HepG2 (cell line): ENCODE results near the gene APLP1. TPM values are rescaled to one million over a fixed set of nuclear protein-coding genes. Genes with fewer than 3 reads are reported as not detected.
A peak's percentile ranks its signal among the peaks of the same experiment; 100 is the strongest.

Experiments used
- AFF4 ChIP-seq: sonication (generic); formaldehyde crosslinking; IDR thresholded peaks from 2 replicates; pipeline ENCODE4 v1.4.0; 2020; ENCODE audit warnings: missing genetic modification reagents
- CSRNP2 ChIP-seq: sonication (generic); formaldehyde crosslinking; conservative IDR thresholded peaks from 2 replicates; pipeline ENCODE4 v1.8.0; 2022; ENCODE audit warnings: low read depth, missing genetic modification reagents
- FOXA1 ChIP-seq, 2 experiments: fragments of 450-650 bp in 1 of 2; sonication (generic) in 1 of 2; formaldehyde crosslinking in 1 of 2; IDR thresholded peaks; 2 replicates each; pipeline versions ENCODE4 v1.4.0 to v1.6.1; 2016 to 2020; ENCODE audit warnings: missing genetic modification reagents in 1 of 2
- HNF1A ChIP-seq, 2 experiments: sonication (generic) in 1 of 2; formaldehyde crosslinking in 1 of 2; IDR thresholded peaks; 2 replicates each; pipeline versions ENCODE4 v1.4.0 to v1.6.1; 2016 to 2020; ENCODE audit warnings: borderline replicate concordance in 1 of 2, low read depth in 1 of 2, mild to moderate bottlenecking in 1 of 2, missing genetic modification reagents in 1 of 2
- KLF13 ChIP-seq: sonication (generic); formaldehyde crosslinking; IDR thresholded peaks from 2 replicates; pipeline ENCODE4 v1.4.0; 2020; ENCODE audit warnings: mild to moderate bottlenecking, missing genetic modification reagents
- SYNCRIP ChIP-seq: fragments of 200-400 bp; formaldehyde crosslinking; IDR thresholded peaks from 2 replicates; pipeline ENCODE4 v1.6.1; 2018; ENCODE audit warnings: mild to moderate bottlenecking, low read depth, low read length; ENCODE audit not compliant: insufficient read depth
- ZBTB44 ChIP-seq: sonication (generic); formaldehyde crosslinking; IDR thresholded peaks from 2 replicates; pipeline ENCODE4 v1.4.0; 2020; ENCODE audit warnings: missing genetic modification reagents
- ZBTB46 ChIP-seq: sonication (generic); formaldehyde crosslinking; IDR thresholded peaks from 2 replicates; pipeline ENCODE4 v1.4.0; 2020; ENCODE audit warnings: mild to moderate bottlenecking, missing genetic modification reagents, borderline replicate concordance
- ZKSCAN8 ChIP-seq: IDR thresholded peaks from 2 replicates; pipeline ENCODE4 v1.6.1; 2016; ENCODE audit warnings: borderline replicate concordance, missing genetic modification reagents, missing compliant biosample characterization
- ZNF17 ChIP-seq: sonication (generic); formaldehyde crosslinking; IDR thresholded peaks from 2 replicates; pipeline ENCODE4 v1.5.0; 2020; ENCODE audit warnings: mild to moderate bottlenecking, missing genetic modification reagents
- ZNF597 ChIP-seq: sonication (generic); formaldehyde crosslinking; IDR thresholded peaks from 2 replicates; pipeline ENCODE4 v1.5.0; 2020; ENCODE audit warnings: missing genetic modification reagents
- ZNF776 ChIP-seq: sonication (generic); formaldehyde crosslinking; IDR thresholded peaks from 2 replicates; pipeline ENCODE4 v1.4.0; 2020; ENCODE audit warnings: mild to moderate bottlenecking, missing genetic modification reagents
- polyA plus RNA-seq, 8 experiments: library from polyadenylated mRNA; depleted of rRNA in 3 of 8; stranded (reverse) in 7 of 8; unstranded in 1 of 8; fragments of >200 nt; fragmentation: Illumina TruSeq in 4 of 8; extraction: Trizol in 4 of 8; gene quantifications; 2 replicates each; pipeline versions ENCODE4 v1.2.1 to v1.2.3, GENCODE V29; 2011 to 2016; ENCODE audit warnings: low read depth in 4 of 8, missing spikeins in 1 of 8, mixed read lengths in 1 of 8; ENCODE audit not compliant: insufficient read depth in 1 of 8
- total RNA-seq, 5 experiments: library from RNA; depleted of rRNA; stranded (reverse); fragments of >200 nt; fragmentation: Illumina TruSeq; extraction: Trizol; gene quantifications; 2 replicates each; pipeline ENCODE4 v1.2.3, GENCODE V29; 2016; ENCODE audit warnings: low read depth in 1 of 5

Gene APLP1
- total and polyA plus RNA-seq, 2 of the 13 experiments (the other 11 are each of a cell fraction or from before 2014, with no cell fraction given), result 2.0 to 2.9 TPM

DNA sequence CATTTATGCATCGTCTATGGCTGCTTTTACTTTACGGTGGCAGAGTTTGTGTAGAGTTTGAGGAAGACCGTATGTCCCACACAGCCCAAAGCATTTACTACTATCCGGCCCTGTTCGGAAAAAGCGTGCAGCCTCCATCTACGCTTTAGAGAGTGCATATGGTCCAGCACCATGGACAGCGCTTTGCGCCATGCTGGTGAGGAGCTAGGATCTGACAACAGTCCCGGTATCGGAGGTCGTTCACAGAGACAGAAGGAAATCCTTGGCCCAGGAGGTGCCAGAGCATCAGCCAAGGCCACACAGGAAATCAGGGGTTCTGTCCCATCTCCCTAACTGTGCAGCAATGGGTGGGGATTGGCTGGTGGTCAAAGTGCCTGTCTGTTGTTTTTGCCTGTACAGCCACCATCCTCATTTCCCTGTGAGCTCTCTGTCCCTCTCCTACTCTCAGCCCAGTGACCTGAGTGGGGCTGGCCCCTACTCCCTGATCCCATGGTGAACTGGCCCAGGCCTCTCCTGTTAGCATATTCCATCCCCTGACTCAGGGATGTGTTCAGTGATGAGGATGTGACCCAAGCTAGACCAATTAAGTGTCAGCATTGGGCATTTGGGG, 39.6 kb upstream of the APLP1 start (continued):
- peak; percentile 71; the same call in 1 of the 2 replicates for TF ChIP-seq ZNF17 (CRISPR knock-in tag)
- TF ChIP-seq SYNCRIP, result no peak
- 0 out of 2 replicates have a peak, but pooled peaks have one; percentile 63 for TF ChIP-seq AFF4
- 0 out of 2 replicates have a peak, but pooled peaks have one; percentile 54 for TF ChIP-seq CSRNP2 (CRISPR knock-in tag)
- no peak for TF ChIP-seq ZBTB46 (CRISPR knock-in tag)
- no peak for TF ChIP-seq ZNF597 (CRISPR knock-in tag)
- TF ChIP-seq ZBTB44 (CRISPR knock-in tag), result peak; percentile 98
- TF ChIP-seq FOXA1 (IDR thresholded peaks at IDR 0.05), result no peak
- TF ChIP-seq FOXA1 (CRISPR knock-in tag; IDR thresholded peaks at IDR 0.05), result 0 out of 2 replicates have a peak, but pooled peaks have one; percentile 11
- 0 out of 2 replicates have a peak, but pooled peaks have one; percentile 30 for TF ChIP-seq ZNF776 (CRISPR knock-in tag)
- TF ChIP-seq KLF13 (CRISPR knock-in tag), result 0 out of 2 replicates have a peak, but pooled peaks have one; percentile 48
- TF ChIP-seq HNF1A (IDR thresholded peaks at IDR 0.05; ENCODE audit: low read depth), result no peak
- TF ChIP-seq HNF1A (CRISPR knock-in tag; IDR thresholded peaks at IDR 0.05; ENCODE audit: borderline replicate concordance), result no peak
- 0 out of 2 replicates have a peak, but pooled peaks have one; percentile 24 for TF ChIP-seq ZKSCAN8 (CRISPR knock-in tag)
